Thyroid gland (tissue), 4 donors: Measurements from ENCODE around the gene SPRY1. TPM values are rescaled to one million over a fixed set of nuclear protein-coding genes. Genes with fewer than 3 reads are reported as not detected.

Source experiments
- DNase-seq, 2 donors: peaks; one replicate each; pipeline ENCODE4 v3.0.0-alpha.2; 2019
- H3K27ac ChIP-seq, 3 donors: fragments of 200-600 bp; sonication (generic); 1 replicate in 2 of 3; 2 replicates in 1 of 3; pipeline ENCODE4 v1.5.1; 2016 to 2019; ENCODE audit warnings: mild to moderate bottlenecking in 1 of 3, moderate library complexity in 1 of 3
- H3K27me3 ChIP-seq: fragments of 200-600 bp; sonication (generic); one replicate; pipeline ENCODE4 v1.5.1; 2019
- H3K36me3 ChIP-seq, 2 donors: fragments of 200-600 bp; sonication (generic); one replicate each; pipeline ENCODE4 v1.5.1; 2016 to 2019
- H3K4me1 ChIP-seq, 2 donors: fragments of 200-600 bp; sonication (generic); one replicate each; pipeline ENCODE4 v1.5.1; 2017 to 2019
- H3K4me3 ChIP-seq, 3 donors: fragments of 200-600 bp; sonication (generic); replicated peaks in 1 of 3; 1 replicate in 2 of 3; 2 replicates in 1 of 3; pipeline ENCODE4 v1.5.1; 2016; ENCODE audit warnings: mild to moderate bottlenecking in 1 of 3
- H3K9me3 ChIP-seq: fragments of 200-600 bp; sonication (generic); one replicate; pipeline ENCODE4 v1.5.1; 2017
- POLR2A ChIP-seq, 2 donors: fragments of 450-650 bp; IDR thresholded peaks; one replicate each; pipeline ENCODE4 v1.6.1; 2017; ENCODE audit warnings: antibody characterized with exemption in 2 of 2, mild to moderate bottlenecking in 2 of 2, moderate library complexity in 1 of 2
- WGBS, 2 donors: methylation state at CpG; one replicate each; pipeline ENCODE4 v1.1.5; 2017; 5-methylcytosine and 5-hydroxymethylcytosine counted together
- intact Hi-C: fragments of 100-400 bp; cut with DNase I; formaldehyde crosslinking; loops from one replicate; pipeline ENCODE4 v1.15.1; 2023
- total RNA-seq, 4 donors: library from RNA; depleted of rRNA; stranded (reverse); fragments of >200 nt; gene quantifications; one replicate each; pipeline ENCODE4 v1.2.3, GENCODE V29; 2016
- TF ChIP-seq, protein P1 (sequence below), 6 experiments: fragments of 200-600 bp in 3 of 6; fragments of 450-650 bp in 3 of 6; sonication (generic) in 3 of 6; IDR thresholded peaks; one replicate each; pipeline ENCODE4 v1.5.1; 2016 to 2019; ENCODE audit warnings: antibody characterized with exemption in 6 of 6, mild to moderate bottlenecking in 2 of 6, inconsistent platforms in 1 of 6, moderate library complexity in 1 of 6

The SPRY1 gene
- total RNA-seq, 4 donors from 2014 or later = 52.2 to 142 (median 100) TPM

DNA sequence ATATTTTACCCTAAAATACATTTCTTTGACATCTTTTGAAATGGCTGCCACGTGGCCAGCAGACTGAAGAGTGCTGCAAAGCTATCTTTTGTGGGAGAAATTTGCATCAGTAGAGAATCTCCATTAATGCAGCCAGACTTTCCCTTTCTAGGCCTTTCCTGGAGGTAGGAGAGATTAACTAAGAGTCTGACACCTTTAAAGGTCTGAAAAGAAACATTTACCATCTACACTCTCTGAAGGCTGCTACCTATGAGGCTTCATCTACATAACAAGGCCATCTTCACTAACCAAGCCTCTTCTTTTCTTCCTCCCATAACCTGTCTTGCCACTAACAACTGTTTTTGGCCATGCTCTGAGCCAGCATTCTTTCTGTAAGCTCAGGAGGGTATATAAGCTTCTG is 17.8 kb upstream of the SPRY1 start:
- intact Hi-C loops = no loop called here
- no peaks in the 10 kb centered on the region for H3K27me3 ChIP-seq
- H3K36me3 ChIP-seq = no peaks in the 10 kb centered on the region
- no peak overlapping the region for H3K27ac ChIP-seq
- TF ChIP-seq POLR2A (IDR thresholded peaks at IDR 0.05) = no peak
- TF ChIP-seq, protein P1, sequence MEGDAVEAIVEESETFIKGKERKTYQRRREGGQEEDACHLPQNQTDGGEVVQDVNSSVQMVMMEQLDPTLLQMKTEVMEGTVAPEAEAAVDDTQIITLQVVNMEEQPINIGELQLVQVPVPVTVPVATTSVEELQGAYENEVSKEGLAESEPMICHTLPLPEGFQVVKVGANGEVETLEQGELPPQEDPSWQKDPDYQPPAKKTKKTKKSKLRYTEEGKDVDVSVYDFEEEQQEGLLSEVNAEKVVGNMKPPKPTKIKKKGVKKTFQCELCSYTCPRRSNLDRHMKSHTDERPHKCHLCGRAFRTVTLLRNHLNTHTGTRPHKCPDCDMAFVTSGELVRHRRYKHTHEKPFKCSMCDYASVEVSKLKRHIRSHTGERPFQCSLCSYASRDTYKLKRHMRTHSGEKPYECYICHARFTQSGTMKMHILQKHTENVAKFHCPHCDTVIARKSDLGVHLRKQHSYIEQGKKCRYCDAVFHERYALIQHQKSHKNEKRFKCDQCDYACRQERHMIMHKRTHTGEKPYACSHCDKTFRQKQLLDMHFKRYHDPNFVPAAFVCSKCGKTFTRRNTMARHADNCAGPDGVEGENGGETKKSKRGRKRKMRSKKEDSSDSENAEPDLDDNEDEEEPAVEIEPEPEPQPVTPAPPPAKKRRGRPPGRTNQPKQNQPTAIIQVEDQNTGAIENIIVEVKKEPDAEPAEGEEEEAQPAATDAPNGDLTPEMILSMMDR (IDR thresholded peaks at IDR 0.05) = no peak
- DNase-seq = no peak
- H3K4me1 ChIP-seq = no peaks in the 10 kb centered on the region
- H3K4me3 ChIP-seq = no peak overlapping the region
- no peaks in the 10 kb centered on the region for H3K9me3 ChIP-seq
- 66 to 79% methylated on average over 1 of the region's 1 CpG for WGBS, 2 donors

DNA sequence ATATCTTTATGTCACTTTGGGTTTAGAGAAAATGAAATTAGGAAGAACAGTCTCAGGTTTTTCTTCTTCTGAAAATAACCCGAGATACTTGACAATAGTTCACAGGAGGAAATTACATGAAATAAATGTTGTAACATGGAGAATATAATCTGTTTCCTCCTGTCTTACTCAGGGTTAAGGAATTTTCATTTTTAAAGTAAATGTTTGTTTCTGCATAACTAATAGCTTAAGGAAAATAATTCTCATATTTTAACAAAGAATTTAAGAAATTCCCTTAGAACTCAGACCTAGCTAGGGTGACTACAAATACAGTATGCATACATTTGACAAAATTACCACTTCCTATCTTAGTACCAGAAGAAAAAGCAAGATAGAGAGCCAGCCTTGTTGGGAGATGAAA is 17.2 kb upstream of the SPRY1 start:
- no peaks in the 10 kb centered on the region for H3K4me1 ChIP-seq
- TF ChIP-seq POLR2A (IDR thresholded peaks at IDR 0.05) = no peak
- TF ChIP-seq, protein P1 (IDR thresholded peaks at IDR 0.05) = no peak
- H3K9me3 ChIP-seq = no peaks in the 10 kb centered on the region
- no peak for DNase-seq
- intact Hi-C loops = no loop called here
- WGBS, 2 donors = 78 to 81% methylated on average over 1 of the region's 1 CpG
- H3K27me3 ChIP-seq = no peaks in the 10 kb centered on the region
- no peaks in the 10 kb centered on the region for H3K36me3 ChIP-seq
- no peak overlapping the region for H3K27ac ChIP-seq
- no peak overlapping the region for H3K4me3 ChIP-seq

DNA sequence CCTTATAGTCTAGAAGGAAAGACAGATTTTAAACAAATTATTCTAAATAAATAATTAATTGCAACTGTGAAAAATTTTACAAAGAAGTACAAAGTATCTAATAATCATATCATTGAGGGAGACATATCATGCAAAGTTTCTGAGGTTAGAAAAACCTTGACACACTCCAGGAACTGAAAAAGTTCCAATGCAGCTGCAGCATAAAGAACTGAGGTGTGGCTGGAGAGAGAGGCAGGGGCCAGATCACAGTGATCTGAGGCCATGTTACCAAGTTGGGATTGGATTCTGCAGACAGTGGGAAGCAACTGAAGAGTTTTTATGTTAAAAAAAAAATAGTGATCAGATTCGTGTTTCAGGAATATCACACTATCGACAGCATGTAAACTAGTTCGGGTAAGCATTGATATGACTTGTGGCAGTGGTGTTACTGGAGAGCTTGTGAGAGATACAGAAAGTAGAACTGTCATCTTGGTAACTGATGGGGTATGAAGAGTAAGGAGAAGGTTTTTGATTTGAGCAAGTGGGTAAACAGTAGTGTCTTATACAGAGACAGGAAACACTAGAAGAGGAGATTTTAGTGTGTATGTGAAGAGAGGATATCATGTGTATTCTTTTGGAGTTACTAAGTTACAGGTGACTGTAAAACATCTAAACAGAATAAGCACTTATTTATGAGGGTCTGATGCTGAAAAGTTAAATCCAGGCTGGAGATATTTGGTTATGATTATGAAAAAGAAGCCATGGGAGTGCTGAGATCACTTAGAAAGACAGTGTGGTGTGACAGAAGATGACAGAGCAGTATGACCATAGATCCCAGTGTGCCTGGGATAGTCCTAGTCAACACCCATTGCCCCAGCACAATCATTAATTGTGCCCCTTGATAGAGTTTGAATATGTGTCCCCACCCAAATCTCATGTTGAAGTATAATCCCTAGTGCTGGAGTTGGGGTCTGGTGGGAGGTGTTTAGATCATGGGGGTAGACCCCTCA is 15.6 kb upstream of the SPRY1 start:
- no peaks in the 10 kb centered on the region for H3K27me3 ChIP-seq
- intact Hi-C loops = no loop called here
- no peaks in the 10 kb centered on the region for H3K9me3 ChIP-seq
- no peak for DNase-seq
- no peak overlapping the region for H3K4me3 ChIP-seq
- no peak overlapping the region for H3K27ac ChIP-seq
- no peaks in the 10 kb centered on the region for H3K36me3 ChIP-seq
- no peak for TF ChIP-seq POLR2A (IDR thresholded peaks at IDR 0.05)
- TF ChIP-seq, protein P1 (IDR thresholded peaks at IDR 0.05) = no peak
- H3K4me1 ChIP-seq = peaks cover 3 to 4% of the 10 kb centered on the region in 2 donors
- 91 to 93% methylated on average over 3 of the region's 3 CpGs for WGBS, 2 donors

DNA sequence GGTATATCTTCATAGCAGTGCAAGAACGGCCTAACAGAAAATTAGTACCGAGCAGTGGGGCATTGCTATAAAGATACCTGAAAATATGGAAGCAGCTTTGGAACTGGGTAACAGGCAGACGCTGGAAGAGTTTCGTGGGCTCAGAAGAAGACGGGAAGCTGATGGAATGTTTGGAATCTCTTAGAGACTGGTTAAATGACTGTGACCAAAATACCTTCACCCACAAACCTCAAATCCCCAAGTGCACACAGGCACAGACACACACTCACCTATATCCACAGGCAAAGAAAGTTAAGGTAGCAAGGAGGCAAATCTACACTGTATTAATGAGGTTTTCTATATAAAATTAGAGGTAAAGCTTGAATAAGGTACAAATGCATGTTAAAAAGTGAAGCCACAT is 14.6 kb upstream of the SPRY1 start:
- Histone ChIP-seq H3K27me3 (no peaks in the 10 kb centered on the region), H3K4me3 (no peak overlapping the region), H3K4me1 (peaks cover 7 to 11% of the 10 kb centered on the region in 2 donors), H3K36me3 (no peaks in the 10 kb centered on the region), H3K27ac (no peak overlapping the region), H3K9me3 (no peaks in the 10 kb centered on the region)
- WGBS, 2 donors = 82 to 88% methylated on average over 5 of the region's 5 CpGs
- no peak for DNase-seq
- intact Hi-C loops = no loop called here
- TF ChIP-seq POLR2A (IDR thresholded peaks at IDR 0.05) = no peak
- TF ChIP-seq, protein P1 (IDR thresholded peaks at IDR 0.05) = no peak

DNA sequence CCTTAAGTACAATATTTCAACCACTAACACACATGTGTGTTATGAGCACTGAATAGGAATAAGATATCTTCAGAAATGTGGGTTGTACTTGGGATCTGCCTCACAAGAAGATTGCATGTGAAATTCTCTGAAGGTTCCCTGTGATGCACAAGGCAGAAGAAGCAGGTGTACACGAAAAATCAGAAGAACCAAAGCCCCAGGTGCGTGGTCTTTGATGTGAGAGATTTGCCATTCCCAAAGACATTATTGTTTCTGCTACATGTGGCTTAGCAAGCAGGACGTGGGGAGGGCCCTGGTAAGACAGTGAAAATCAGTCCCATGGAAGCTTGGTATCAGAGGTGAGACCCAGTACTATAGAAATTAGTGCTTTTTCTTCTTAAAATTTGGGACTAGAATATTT is 13.0 kb upstream of the SPRY1 start:
- Histone ChIP-seq H3K4me3 (no peak overlapping the region), H3K4me1 (peaks cover 7 to 15% of the 10 kb centered on the region in 2 donors), H3K9me3 (no peaks in the 10 kb centered on the region), H3K27me3 (no peaks in the 10 kb centered on the region), H3K36me3 (no peaks in the 10 kb centered on the region), H3K27ac (no peak overlapping the region)
- no peak for DNase-seq
- intact Hi-C loops = no loop called here
- TF ChIP-seq, protein P1 (IDR thresholded peaks at IDR 0.05) = no peak
- TF ChIP-seq POLR2A (IDR thresholded peaks at IDR 0.05) = no peak
- 92 to 97% methylated on average over 3 of the region's 3 CpGs for WGBS, 2 donors
